K562 (cell line): ENCODE results near the gene ZBTB48. TPM values are rescaled to one million over a fixed set of nuclear protein-coding genes. Genes with fewer than 3 reads are reported as not detected.

ENCODE experiments used
- ARID1B ChIP-seq: fragments of 450-650 bp; IDR thresholded peaks from 2 replicates; pipeline ENCODE4 v1.6.1; 2016; ENCODE audit warnings: antibody characterized with exemption, mild to moderate bottlenecking, inconsistent platforms
- ATF1 ChIP-seq, 2 experiments: fragments of 450-650 bp in 1 of 2; IDR thresholded peaks; 2 replicates each; pipeline ENCODE4 v1.6.1; 2016; ENCODE audit warnings: missing compliant biosample characterization in 1 of 2, missing genetic modification characterization in 1 of 2
- CCNT2 ChIP-seq: IDR thresholded peaks from 2 replicates; pipeline ENCODE4 v1.6.1; 2011; ENCODE audit warnings: borderline replicate concordance, low read depth, mild to moderate bottlenecking, moderate library complexity, mixed read lengths, low read length; ENCODE audit not compliant: insufficient read length; ENCODE audit errors: extremely low read depth
- CREB1 ChIP-seq, 2 experiments: sonication (generic) in 1 of 2; formaldehyde crosslinking in 1 of 2; IDR thresholded peaks; 2 replicates each; pipeline versions ENCODE4 v1.6.1 to v1.8.0; 2012 to 2022; ENCODE audit warnings: inconsistent platforms in 1 of 2, mild to moderate bottlenecking in 1 of 2, missing genetic modification reagents in 1 of 2, moderate library complexity in 1 of 2
- CXXC5 ChIP-seq: fragments of 250-450 bp; sonication (Bioruptor Pico); IDR thresholded peaks from 2 replicates; pipeline ENCODE4 v1.8.0; 2022; ENCODE audit warnings: inconsistent platforms, mild to moderate bottlenecking, moderate library complexity
- HMG20A ChIP-seq: fragments of 450-650 bp; formaldehyde crosslinking; conservative IDR thresholded peaks from 2 replicates; pipeline ENCODE4 v1.4.0; 2020; ENCODE audit warnings: mild to moderate bottlenecking, mixed read lengths
- HMGN3 ChIP-seq: IDR thresholded peaks from 2 replicates; pipeline ENCODE4 v1.6.1; 2011; ENCODE audit warnings: borderline replicate concordance, low read depth, mild to moderate bottlenecking, mixed read lengths, low read length; ENCODE audit not compliant: insufficient read length; ENCODE audit errors: extremely low read depth
- KDM4B ChIP-seq, 2 experiments: fragments of 450-650 bp in 1 of 2; sonication (generic) in 1 of 2; IDR thresholded peaks; 2 replicates each; pipeline ENCODE4 v1.6.1; 2016 to 2017; ENCODE audit warnings: borderline replicate concordance in 2 of 2, antibody characterized with exemption in 1 of 2, low read depth in 1 of 2, mild to moderate bottlenecking in 1 of 2
- MBD2 ChIP-seq: sonication (generic); IDR thresholded peaks from 2 replicates; pipeline ENCODE4 v1.6.1; 2016; ENCODE audit warnings: low read depth, borderline replicate concordance
- MXI1 ChIP-seq: IDR thresholded peaks from 2 replicates; pipeline ENCODE4 v1.6.1; 2011; ENCODE audit warnings: low read depth, mild to moderate bottlenecking, improper control_type of control experiment, low read length
- PML ChIP-seq: IDR thresholded peaks from 2 replicates; pipeline ENCODE4 v1.6.1; 2012; ENCODE audit warnings: low read length, inconsistent platforms
- POLR2G ChIP-seq: fragments of 200-400 bp; formaldehyde crosslinking; IDR thresholded peaks from 2 replicates; pipeline ENCODE4 v1.6.1; 2017; ENCODE audit warnings: low read depth, mild to moderate bottlenecking, antibody characterized with exemption, low read length, moderate library complexity
- SMAD1 ChIP-seq: fragments of 150-350 bp; IDR thresholded peaks from 2 replicates; pipeline ENCODE4 v1.6.1; 2014; ENCODE audit warnings: low read length, low read depth; ENCODE audit not compliant: partially characterized antibody
- SMAD4 ChIP-seq: fragments of 250-450 bp; sonication (Bioruptor Pico); conservative IDR thresholded peaks from 2 replicates; pipeline ENCODE4 v1.8.0; 2021; ENCODE audit warnings: inconsistent platforms, mild to moderate bottlenecking, moderate library complexity
- SP1 ChIP-seq: sonication (generic); formaldehyde crosslinking; IDR thresholded peaks from 2 replicates; pipeline ENCODE4 v1.8.1; 2022; ENCODE audit warnings: mild to moderate bottlenecking, missing genetic modification reagents
- SP2 ChIP-seq: IDR thresholded peaks from 2 replicates; pipeline ENCODE4 v1.6.1; 2011; ENCODE audit warnings: mild to moderate bottlenecking, low read depth, low read length, moderate library complexity; ENCODE audit not compliant: poor library complexity, severe bottlenecking; ENCODE audit errors: extremely low read depth
- SUPT5H ChIP-seq: fragments of 450-650 bp; IDR thresholded peaks from 2 replicates; pipeline ENCODE4 v1.6.1; 2016
- TAF1 ChIP-seq: IDR thresholded peaks from 2 replicates; pipeline ENCODE4 v1.6.1; 2011; ENCODE audit warnings: mild to moderate bottlenecking, low read length, moderate library complexity; ENCODE audit not compliant: insufficient read depth, control insufficient read depth, severe bottlenecking; ENCODE audit errors: extremely low read depth
- ZNF263 ChIP-seq: sonication (generic); formaldehyde crosslinking; IDR thresholded peaks from 2 replicates; pipeline ENCODE4 v1.8.0; 2022; ENCODE audit warnings: mild to moderate bottlenecking, missing genetic modification reagents, borderline replicate concordance
- ZNF830 ChIP-seq: fragments of 250-450 bp; sonication (Bioruptor Pico); IDR thresholded peaks from 2 replicates; pipeline ENCODE4 v1.5.0; 2021; ENCODE audit warnings: mild to moderate bottlenecking
- polyA plus RNA-seq, 8 experiments: library from polyadenylated mRNA; depleted of rRNA in 4 of 8; stranded (reverse) in 5 of 8; unstranded in 3 of 8; fragments of >200 nt; fragmentation: Nextera tagmentation in 2 of 8; fragmentation: Illumina TruSeq in 1 of 8; extraction: Ambion mirVana in 2 of 8; extraction: Trizol in 1 of 8; gene quantifications; 2 replicates each; pipeline versions ENCODE4 v1.2.1 to v1.2.3, GENCODE V29; 2011 to 2014; ENCODE audit warnings: inconsistent platforms in 1 of 8, missing spikeins in 1 of 8
- total RNA-seq, 7 experiments: library from RNA; depleted of rRNA in 6 of 7; stranded (reverse); fragments of >200 nt in 6 of 7; fragmentation: Illumina TruSeq in 2 of 7; extraction: Trizol in 2 of 7; gene quantifications; 2 replicates each; pipeline versions ENCODE4 v1.2.1 to v1.2.3, GENCODE V29; 2011 to 2021; ENCODE audit warnings: low replicate concordance in 1 of 7
- TF ChIP-seq, protein P1 (sequence below): sonication (generic); formaldehyde crosslinking; IDR thresholded peaks from 2 replicates; pipeline ENCODE4 v1.8.0; 2022; ENCODE audit warnings: missing genetic modification reagents, mild to moderate bottlenecking, moderate library complexity, borderline replicate concordance
- TF ChIP-seq, protein P2 (sequence below): fragments of 250-450 bp; sonication (Bioruptor Pico); IDR thresholded peaks from 2 replicates; pipeline ENCODE4 v1.5.1; 2021; ENCODE audit warnings: mild to moderate bottlenecking
- TF ChIP-seq, protein P3 (sequence below), 2 experiments: fragments of 250-450 bp in 1 of 2; fragments of 450-650 bp in 1 of 2; sonication (Bioruptor Pico) in 1 of 2; IDR thresholded peaks; 2 replicates each; pipeline versions ENCODE4 v1.6.1 to v1.8.0; 2016 to 2021; ENCODE audit warnings: mild to moderate bottlenecking in 2 of 2, moderate library complexity in 2 of 2, missing compliant biosample characterization in 1 of 2, missing genetic modification characterization in 1 of 2

ZBTB48 gene
- total and polyA plus RNA-seq, 9 of the 15 experiments (the other 6 are each of a cell fraction or from before 2014, with no cell fraction given), result 1.9 to 66.9 (median 29.5) TPM

DNA sequence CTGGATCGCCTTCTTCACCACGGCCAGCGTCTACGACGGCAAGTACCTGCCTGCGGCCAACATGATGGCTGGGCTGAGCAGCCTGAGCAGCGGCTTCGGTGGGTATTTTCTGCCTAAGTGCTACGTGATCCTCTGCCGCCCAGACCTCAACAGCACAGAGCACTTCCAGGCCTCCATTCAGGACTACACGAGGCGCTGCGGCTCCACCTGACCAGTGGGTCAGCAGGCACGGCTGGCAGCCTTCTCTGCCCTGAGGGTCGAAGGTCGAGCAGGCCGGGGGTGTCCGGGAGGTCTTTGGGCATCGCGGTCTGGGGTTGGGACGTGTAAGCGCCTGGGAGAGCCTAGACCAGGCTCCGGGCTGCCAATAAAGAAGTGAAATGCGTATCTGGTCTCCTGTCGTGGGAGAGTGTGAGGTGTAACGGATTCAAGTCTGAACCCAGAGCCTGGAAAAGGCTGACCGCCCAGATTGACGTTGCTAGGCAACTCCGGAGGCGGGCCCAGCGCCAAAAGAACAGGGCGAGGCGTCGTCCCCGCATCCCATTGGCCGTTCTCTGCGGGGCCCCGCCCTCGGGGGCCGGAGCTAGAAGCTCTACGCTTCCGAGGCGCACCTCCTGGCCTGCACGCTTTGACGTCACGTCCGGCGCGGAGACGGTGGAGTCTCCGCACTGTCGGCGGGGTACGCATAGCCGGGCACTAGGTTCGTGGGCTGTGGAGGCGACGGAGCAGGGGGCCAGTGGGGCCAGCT is at the start of gene ZBTB48 (continued):
- 0 out of 2 replicates have a peak, but pooled peaks have one; percentile 14 for TF ChIP-seq SMAD4 (CRISPR knock-in tag)
- TF ChIP-seq POLR2G, result peak; percentile 94
- peak; percentile 96 for TF ChIP-seq SUPT5H
- TF ChIP-seq SP1 (CRISPR knock-in tag), result peak; percentile 65
- peak; percentile 78 for TF ChIP-seq ATF1 (CRISPR knock-in tag; IDR thresholded peaks at IDR 0.05)
- TF ChIP-seq ATF1 (tag; IDR thresholded peaks at IDR 0.05), result peak; percentile 96
- TF ChIP-seq HMGN3, result peak; percentile 88
- no peak for TF ChIP-seq HMG20A (CRISPR knock-in tag)
- 0 out of 2 replicates have a peak, but pooled peaks have one; percentile 35 for TF ChIP-seq ZNF830 (CRISPR knock-in tag)
- peak; percentile 73 for TF ChIP-seq CCNT2
- TF ChIP-seq PML, result peak; percentile 38; the same call in 1 of the 2 replicates
- TF ChIP-seq KDM4B (IDR thresholded peaks at IDR 0.05; ENCODE audit: borderline replicate concordance in 2 of 2, low read depth in 1 of 2), result 0 out of 4 replicates have a peak, but pooled peaks of 1 of the 2 experiments have one; percentile 58
- TF ChIP-seq, protein P1, sequence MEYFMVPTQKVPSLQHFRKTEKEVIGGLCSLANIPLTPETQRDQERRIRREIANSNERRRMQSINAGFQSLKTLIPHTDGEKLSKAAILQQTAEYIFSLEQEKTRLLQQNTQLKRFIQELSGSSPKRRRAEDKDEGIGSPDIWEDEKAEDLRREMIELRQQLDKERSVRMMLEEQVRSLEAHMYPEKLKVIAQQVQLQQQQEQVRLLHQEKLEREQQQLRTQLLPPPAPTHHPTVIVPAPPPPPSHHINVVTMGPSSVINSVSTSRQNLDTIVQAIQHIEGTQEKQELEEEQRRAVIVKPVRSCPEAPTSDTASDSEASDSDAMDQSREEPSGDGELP (CRISPR knock-in tag), result peak; percentile 59; the same call in 1 of the 2 replicates
- TF ChIP-seq TAF1, result peak; percentile 66
- TF ChIP-seq, protein P2, sequence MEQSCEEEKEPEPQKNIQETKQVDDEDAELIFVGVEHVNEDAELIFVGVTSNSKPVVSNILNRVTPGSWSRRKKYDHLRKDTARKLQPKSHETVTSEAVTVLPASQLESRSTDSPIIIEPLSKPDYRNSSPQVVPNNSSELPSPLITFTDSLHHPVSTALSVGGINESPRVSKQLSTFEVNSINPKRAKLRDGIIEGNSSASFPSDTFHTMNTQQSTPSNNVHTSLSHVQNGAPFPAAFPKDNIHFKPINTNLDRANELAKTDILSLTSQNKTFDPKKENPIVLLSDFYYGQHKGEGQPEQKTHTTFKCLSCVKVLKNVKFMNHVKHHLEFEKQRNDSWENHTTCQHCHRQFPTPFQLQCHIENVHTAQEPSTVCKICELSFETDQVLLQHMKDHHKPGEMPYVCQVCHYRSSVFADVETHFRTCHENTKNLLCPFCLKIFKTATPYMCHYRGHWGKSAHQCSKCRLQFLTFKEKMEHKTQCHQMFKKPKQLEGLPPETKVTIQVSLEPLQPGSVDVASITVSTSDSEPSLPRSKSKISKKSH (CRISPR knock-in tag), result no peak
- peak; percentile 78; the same call in 1 of the 2 replicates for TF ChIP-seq MBD2
- peak; percentile 73 for TF ChIP-seq SMAD1
- TF ChIP-seq ARID1B, result no peak
- TF ChIP-seq, protein P3, sequence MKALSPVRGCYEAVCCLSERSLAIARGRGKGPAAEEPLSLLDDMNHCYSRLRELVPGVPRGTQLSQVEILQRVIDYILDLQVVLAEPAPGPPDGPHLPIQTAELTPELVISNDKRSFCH (CRISPR knock-in tag; IDR thresholded peaks at IDR 0.05), result no peak
- TF ChIP-seq, protein P3 (tag; IDR thresholded peaks at IDR 0.05), result no peak
- TF ChIP-seq CXXC5 (CRISPR knock-in tag), result peak; percentile 90
- peak; percentile 65; the same call in 1 of the 2 replicates for TF ChIP-seq ZNF263 (CRISPR knock-in tag)
- TF ChIP-seq SP2, result peak; percentile 48
- peak; percentile 94 for TF ChIP-seq CREB1 (IDR thresholded peaks at IDR 0.05)
- peak; percentile 97 for TF ChIP-seq CREB1 (CRISPR knock-in tag; IDR thresholded peaks at IDR 0.05)
- peak; percentile 62; the same call in 1 of the 2 replicates for TF ChIP-seq MXI1
